HepG2 (cell line): Measurements from ENCODE around the gene KIF20A. TPM values are rescaled to one million over a fixed set of nuclear protein-coding genes. Genes with fewer than 3 reads are reported as not detected.

Source experiments
- ATAC-seq: fragments of 200-7000 bp; cut with Tn5 transposase; 3 replicates; pipeline ENCODE4 v1.9.1; 2020; ENCODE audit warnings: mild to moderate bottlenecking, moderate library complexity
- BruUV-seq: library from RNA; stranded (reverse); fragments of 400-500 nt; replicated peaks from 2 replicates; lab custom pipeline; 2021; lab: Mats Ljungman, UMichigan
- CTCF ChIA-PET: fragments of 300-600 bp; formaldehyde crosslinking; extraction: SDS; loops from one replicate; lab custom pipeline; 2021; ENCODE audit warnings: low total read pairs, inconsistent platforms, low intra/inter-chr PET ratio; lab: Yijun Ruan, JAX
- POLR2A ChIA-PET: fragments of 350-600 bp; sonication (Branson Sonifier 250); formaldehyde crosslinking; loops from one replicate; lab custom pipeline; 2020; ENCODE audit warnings: antibody characterized with exemption, inconsistent platforms; lab: Yijun Ruan, JAX
- DNase-seq: peaks from one replicate; pipeline ENCODE4 v3.0.0-alpha.2; 2015; ENCODE audit warnings: low spot score
- FAIRE-seq: peaks from 3 replicates; lab custom pipeline; 2011; peaks lifted over from hg19 to GRCh38; lab: Jason Lieb, UNC
- H2AFZ ChIP-seq: one replicate; pipeline ENCODE4 v1.6.1; 2011; ENCODE audit warnings: low read length, inconsistent platforms
- H3K27ac ChIP-seq: fragments of 300-600 bp; 3 replicates; pipeline ENCODE4 v1.8.0; 2011; ENCODE audit warnings: mixed run types, mild to moderate bottlenecking, mixed read lengths, low read length, inconsistent platforms; ENCODE audit not compliant: insufficient read depth; ENCODE audit errors: extremely low read length
- H3K27me3 ChIP-seq, 2 experiments: fragments of 200-600 bp in 1 of 2; 2 replicates in 1 of 2; 3 replicates in 1 of 2; pipeline versions ENCODE4 v1.6.0 to v1.8.0; 2011; ENCODE audit warnings: low read length in 2 of 2, mild to moderate bottlenecking in 2 of 2, moderate library complexity in 2 of 2, inconsistent platforms in 1 of 2; ENCODE audit not compliant: insufficient read depth in 2 of 2, control insufficient read depth in 1 of 2
- H3K36me3 ChIP-seq, 2 experiments: fragments of 200-600 bp in 1 of 2; replicated peaks in 1 of 2; 2 replicates in 1 of 2; 3 replicates in 1 of 2; pipeline versions ENCODE4 v1.5.1 to v1.8.0; 2011; ENCODE audit warnings: low read length in 2 of 2, inconsistent platforms in 1 of 2; ENCODE audit not compliant: insufficient read depth in 2 of 2, control insufficient read depth in 1 of 2
- H3K4me1 ChIP-seq: 2 replicates; pipeline ENCODE4 v1.5.1; 2012; ENCODE audit warnings: low read length, inconsistent platforms; ENCODE audit not compliant: insufficient read depth
- H3K4me2 ChIP-seq: 2 replicates; pipeline ENCODE4 v1.6.0; 2011; ENCODE audit warnings: low read depth, low read length, inconsistent platforms
- H3K4me3 ChIP-seq, 3 experiments: fragments of 200-600 bp in 1 of 3; sonication (generic), shearing (Covaris generic) in 1 of 3; replicated peaks in 1 of 3; 2 replicates each; pipeline ENCODE4 v1.5.1; 2011 to 2016; ENCODE audit warnings: low read length in 3 of 3, inconsistent platforms in 2 of 3, low read depth in 2 of 3, mild to moderate bottlenecking in 2 of 3, control low read depth in 1 of 3, mixed read lengths in 1 of 3; ENCODE audit not compliant: insufficient read depth in 1 of 3
- H3K79me2 ChIP-seq: one replicate; pipeline ENCODE4 v1.6.1; 2011; ENCODE audit warnings: low read length, inconsistent platforms; ENCODE audit not compliant: insufficient read depth
- H3K9ac ChIP-seq: 2 replicates; pipeline ENCODE4 v1.6.0; 2011; ENCODE audit warnings: mild to moderate bottlenecking, low read depth, low read length, inconsistent platforms; ENCODE audit not compliant: insufficient read depth
- H3K9me3 ChIP-seq: 2 replicates; pipeline ENCODE4 v1.5.1; 2012; ENCODE audit warnings: mild to moderate bottlenecking, low read length
- H4K20me1 ChIP-seq: 2 replicates; pipeline ENCODE4 v1.6.0; 2011; ENCODE audit warnings: inconsistent platforms, mild to moderate bottlenecking, low read length, moderate library complexity; ENCODE audit not compliant: insufficient read depth
- ARHGAP35 ChIP-seq: sonication (generic); formaldehyde crosslinking; IDR thresholded peaks from 2 replicates; pipeline ENCODE4 v1.9.0; 2022; ENCODE audit warnings: mild to moderate bottlenecking, inconsistent platforms, moderate library complexity, missing genetic modification reagents, borderline replicate concordance
- FOXK1 ChIP-seq: sonication (generic); formaldehyde crosslinking; IDR thresholded peaks from 2 replicates; pipeline ENCODE4 v1.4.0; 2020; ENCODE audit warnings: low read depth, missing genetic modification reagents, borderline replicate concordance
- GTF2F1 ChIP-seq: fragments of 150-350 bp; IDR thresholded peaks from 2 replicates; pipeline ENCODE4 v1.6.1; 2014; ENCODE audit warnings: low read length
- ZMYM4 ChIP-seq: sonication (generic); formaldehyde crosslinking; IDR thresholded peaks from 2 replicates; pipeline ENCODE4 v1.8.1; 2023; ENCODE audit warnings: mild to moderate bottlenecking, missing genetic modification reagents
- ZNF597 ChIP-seq: sonication (generic); formaldehyde crosslinking; IDR thresholded peaks from 2 replicates; pipeline ENCODE4 v1.5.0; 2020; ENCODE audit warnings: missing genetic modification reagents
- WGBS: methylation state at CpG from one replicate; pipeline ENCODE4 v1.1.6; 2017; ENCODE audit warnings: low lambda C conversion rate; 5-methylcytosine and 5-hydroxymethylcytosine counted together
- in situ Hi-C: cut with HindIII; loops from 2 replicates; pipeline ENCODE4 v1.10.0; 2017; ENCODE audit warnings: low pct_unique_long_range_greater_than_20kb; ENCODE audit not compliant: extremely low pct_ligation_motif_present
- intact Hi-C: fragments of 100-400 bp; cut with micrococcal nuclease; formaldehyde crosslinking; loops from one replicate; pipeline ENCODE4 v1.10.0; 2022; ENCODE audit not compliant: unreplicated experiment
- polyA plus RNA-seq, 8 experiments: library from polyadenylated mRNA; depleted of rRNA in 3 of 8; stranded (reverse) in 7 of 8; unstranded in 1 of 8; fragments of >200 nt; fragmentation: Illumina TruSeq in 4 of 8; extraction: Trizol in 4 of 8; gene quantifications; 2 replicates each; pipeline versions ENCODE4 v1.2.1 to v1.2.3, GENCODE V29; 2011 to 2016; ENCODE audit warnings: low read depth in 4 of 8, missing spikeins in 1 of 8, mixed read lengths in 1 of 8; ENCODE audit not compliant: insufficient read depth in 1 of 8
- total RNA-seq, 5 experiments: library from RNA; depleted of rRNA; stranded (reverse); fragments of >200 nt; fragmentation: Illumina TruSeq; extraction: Trizol; gene quantifications; 2 replicates each; pipeline ENCODE4 v1.2.3, GENCODE V29; 2016; ENCODE audit warnings: low read depth in 1 of 5
- TF ChIP-seq, protein P1 (sequence below): sonication (generic); formaldehyde crosslinking; IDR thresholded peaks from 2 replicates; pipeline ENCODE4 v1.4.0; 2020; ENCODE audit warnings: missing genetic modification reagents
- TF ChIP-seq, protein P2 (sequence below): sonication (generic); formaldehyde crosslinking; IDR thresholded peaks from 2 replicates; pipeline ENCODE4 v1.4.0; 2020; ENCODE audit warnings: missing genetic modification reagents

KIF20A gene
- total and polyA plus RNA-seq, 2 of the 13 experiments (the other 11 are each of a cell fraction or from before 2014, with no cell fraction given): 17.1 to 66.8 TPM

DNA sequence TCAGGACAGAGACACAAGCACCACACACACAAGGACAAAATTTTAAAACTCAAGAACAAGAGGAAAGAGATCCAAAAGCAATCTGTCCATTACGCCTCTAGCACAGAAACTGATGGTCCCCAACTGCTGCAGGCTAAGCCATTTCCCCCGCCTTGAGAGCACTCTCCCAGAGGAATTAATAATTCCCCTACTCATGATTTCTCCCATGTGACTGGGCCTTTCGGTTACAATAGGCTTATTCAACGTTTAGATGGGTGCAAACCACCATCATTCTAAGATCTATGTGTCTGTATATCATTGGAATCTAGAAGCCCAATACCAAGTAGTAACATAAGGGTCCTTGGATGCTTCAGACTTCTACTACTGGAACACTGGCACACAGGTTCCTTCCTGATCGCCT is 19.2 kb upstream of the KIF20A start:
- H4K20me1 ChIP-seq: no peaks in the 10 kb centered on the region; the same call in 1 of the 2 replicates
- H3K27ac ChIP-seq: no peak overlapping the region
- H3K4me3 ChIP-seq: no peak overlapping the region
- intact Hi-C loops (no loop called here), in situ Hi-C loops (no loop called here)
- no peaks in the 10 kb centered on the region for H3K4me1 ChIP-seq
- H3K79me2 ChIP-seq: no peaks in the 10 kb centered on the region
- DNase-seq (no peak), ATAC-seq (no peak)
- POLR2A ChIA-PET: no interaction called here
- no peak overlapping the region for H3K9ac ChIP-seq
- 94% methylated on average over 5 of the region's 5 CpGs for WGBS
- peaks cover 35 to 76% of the 10 kb centered on the region in 2 experiments for H3K36me3 ChIP-seq
- no peak overlapping the region for H2AFZ ChIP-seq
- BruUV-seq: no TSS peak
- no peak overlapping the region for H3K4me2 ChIP-seq
- no peaks in the 10 kb centered on the region for H3K9me3 ChIP-seq
- TF ChIP-seq ZMYM4 (CRISPR knock-in tag) (no peak), ZNF597 (CRISPR knock-in tag) (no peak), GTF2F1 (no peak), FOXK1 (no peak), ARHGAP35 (CRISPR knock-in tag) (no peak)
- TF ChIP-seq, protein P1, sequence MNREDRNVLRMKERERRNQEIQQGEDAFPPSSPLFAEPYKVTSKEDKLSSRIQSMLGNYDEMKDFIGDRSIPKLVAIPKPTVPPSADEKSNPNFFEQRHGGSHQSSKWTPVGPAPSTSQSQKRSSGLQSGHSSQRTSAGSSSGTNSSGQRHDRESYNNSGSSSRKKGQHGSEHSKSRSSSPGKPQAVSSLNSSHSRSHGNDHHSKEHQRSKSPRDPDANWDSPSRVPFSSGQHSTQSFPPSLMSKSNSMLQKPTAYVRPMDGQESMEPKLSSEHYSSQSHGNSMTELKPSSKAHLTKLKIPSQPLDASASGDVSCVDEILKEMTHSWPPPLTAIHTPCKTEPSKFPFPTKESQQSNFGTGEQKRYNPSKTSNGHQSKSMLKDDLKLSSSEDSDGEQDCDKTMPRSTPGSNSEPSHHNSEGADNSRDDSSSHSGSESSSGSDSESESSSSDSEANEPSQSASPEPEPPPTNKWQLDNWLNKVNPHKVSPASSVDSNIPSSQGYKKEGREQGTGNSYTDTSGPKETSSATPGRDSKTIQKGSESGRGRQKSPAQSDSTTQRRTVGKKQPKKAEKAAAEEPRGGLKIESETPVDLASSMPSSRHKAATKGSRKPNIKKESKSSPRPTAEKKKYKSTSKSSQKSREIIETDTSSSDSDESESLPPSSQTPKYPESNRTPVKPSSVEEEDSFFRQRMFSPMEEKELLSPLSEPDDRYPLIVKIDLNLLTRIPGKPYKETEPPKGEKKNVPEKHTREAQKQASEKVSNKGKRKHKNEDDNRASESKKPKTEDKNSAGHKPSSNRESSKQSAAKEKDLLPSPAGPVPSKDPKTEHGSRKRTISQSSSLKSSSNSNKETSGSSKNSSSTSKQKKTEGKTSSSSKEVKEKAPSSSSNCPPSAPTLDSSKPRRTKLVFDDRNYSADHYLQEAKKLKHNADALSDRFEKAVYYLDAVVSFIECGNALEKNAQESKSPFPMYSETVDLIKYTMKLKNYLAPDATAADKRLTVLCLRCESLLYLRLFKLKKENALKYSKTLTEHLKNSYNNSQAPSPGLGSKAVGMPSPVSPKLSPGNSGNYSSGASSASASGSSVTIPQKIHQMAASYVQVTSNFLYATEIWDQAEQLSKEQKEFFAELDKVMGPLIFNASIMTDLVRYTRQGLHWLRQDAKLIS (CRISPR knock-in tag): no peak
- TF ChIP-seq, protein P2, sequence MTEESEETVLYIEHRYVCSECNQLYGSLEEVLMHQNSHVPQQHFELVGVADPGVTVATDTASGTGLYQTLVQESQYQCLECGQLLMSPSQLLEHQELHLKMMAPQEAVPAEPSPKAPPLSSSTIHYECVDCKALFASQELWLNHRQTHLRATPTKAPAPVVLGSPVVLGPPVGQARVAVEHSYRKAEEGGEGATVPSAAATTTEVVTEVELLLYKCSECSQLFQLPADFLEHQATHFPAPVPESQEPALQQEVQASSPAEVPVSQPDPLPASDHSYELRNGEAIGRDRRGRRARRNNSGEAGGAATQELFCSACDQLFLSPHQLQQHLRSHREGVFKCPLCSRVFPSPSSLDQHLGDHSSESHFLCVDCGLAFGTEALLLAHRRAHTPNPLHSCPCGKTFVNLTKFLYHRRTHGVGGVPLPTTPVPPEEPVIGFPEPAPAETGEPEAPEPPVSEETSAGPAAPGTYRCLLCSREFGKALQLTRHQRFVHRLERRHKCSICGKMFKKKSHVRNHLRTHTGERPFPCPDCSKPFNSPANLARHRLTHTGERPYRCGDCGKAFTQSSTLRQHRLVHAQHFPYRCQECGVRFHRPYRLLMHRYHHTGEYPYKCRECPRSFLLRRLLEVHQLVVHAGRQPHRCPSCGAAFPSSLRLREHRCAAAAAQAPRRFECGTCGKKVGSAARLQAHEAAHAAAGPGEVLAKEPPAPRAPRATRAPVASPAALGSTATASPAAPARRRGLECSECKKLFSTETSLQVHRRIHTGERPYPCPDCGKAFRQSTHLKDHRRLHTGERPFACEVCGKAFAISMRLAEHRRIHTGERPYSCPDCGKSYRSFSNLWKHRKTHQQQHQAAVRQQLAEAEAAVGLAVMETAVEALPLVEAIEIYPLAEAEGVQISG (CRISPR knock-in tag): no peak
- TF ChIP-seq, all 625 proteins: peak for 0
- no peaks in the 10 kb centered on the region; a peak in 1 of 5 replicates for H3K27me3 ChIP-seq
- FAIRE-seq: no peak
- CTCF ChIA-PET: no interaction called here
